Measurements from ENCODE around the gene TOGARAM2.

The TOGARAM2 gene

DNA sequence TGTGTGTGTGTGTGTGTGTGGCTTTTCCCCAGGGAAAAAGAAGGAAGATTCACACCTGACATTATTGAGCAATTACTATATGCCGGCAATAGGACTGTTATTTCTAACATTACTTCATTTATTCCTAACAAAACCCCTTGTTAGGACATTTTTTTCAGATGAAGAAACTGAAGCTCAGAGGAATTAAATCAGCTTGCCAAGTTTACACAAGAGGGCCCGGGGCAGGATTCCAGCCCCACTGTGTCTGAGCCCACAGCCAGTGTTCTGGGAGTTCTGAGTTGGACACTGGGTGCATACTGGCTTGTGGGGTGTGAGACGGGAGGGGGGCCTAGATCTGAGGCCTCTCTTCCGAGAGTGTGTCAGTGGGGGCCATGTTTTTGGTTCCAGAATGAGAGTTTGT, 9.9 kb downstream of the TOGARAM2 start:
- H3K9me3 ChIP-seq (ENCODE audit: control insufficient read depth, low read length) = no peaks in the 10 kb centered on the region
- no peak for TF ChIP-seq CTCF (IDR thresholded peaks at IDR 0.05)
- H3K4me3 ChIP-seq (ENCODE audit: low read depth, low read length) = no peak overlapping the region
- H3K27me3 ChIP-seq (ENCODE audit: control insufficient read depth, insufficient read depth, low read length) = no peaks in the 10 kb centered on the region
- H2AFZ ChIP-seq = no peak overlapping the region
- no peak overlapping the region for H3K4me2 ChIP-seq (ENCODE audit: low read length)
- H3K27ac ChIP-seq = no peak overlapping the region
- no peaks in the 10 kb centered on the region for H3K36me3 ChIP-seq (ENCODE audit: control insufficient read depth, insufficient read depth, low read length)
- no peaks in the 10 kb centered on the region for H3K79me2 ChIP-seq
- no peak overlapping the region for H3K9ac ChIP-seq
- no peaks in the 10 kb centered on the region for H3K4me1 ChIP-seq

- no peak for TF ChIP-seq CTCF (IDR thresholded peaks at IDR 0.05)
- no peaks in the 10 kb centered on the region for H3K27me3 ChIP-seq (ENCODE audit: control insufficient read depth, insufficient read depth, low read length)
- H3K27ac ChIP-seq = no peak overlapping the region
- H3K9ac ChIP-seq = no peak overlapping the region
- no peaks in the 10 kb centered on the region for H3K4me1 ChIP-seq
- no peak overlapping the region for H3K4me2 ChIP-seq (ENCODE audit: low read length)
- H3K79me2 ChIP-seq = no peaks in the 10 kb centered on the region
- H3K9me3 ChIP-seq (ENCODE audit: control insufficient read depth, low read length) = no peaks in the 10 kb centered on the region
- H3K4me3 ChIP-seq (ENCODE audit: low read depth, low read length) = no peak overlapping the region
- no peak overlapping the region for H2AFZ ChIP-seq
- H3K36me3 ChIP-seq (ENCODE audit: control insufficient read depth, insufficient read depth, low read length) = no peaks in the 10 kb centered on the region
These were observed 10.4 kb downstream of the TOGARAM2 start for GRCh38 chr2:28991460-28991859.

- no peak overlapping the region for H3K4me3 ChIP-seq (ENCODE audit: low read depth, low read length)
- H3K4me1 ChIP-seq = no peaks in the 10 kb centered on the region
- H3K27ac ChIP-seq = no peak overlapping the region
- no peaks in the 10 kb centered on the region for H3K36me3 ChIP-seq (ENCODE audit: control insufficient read depth, insufficient read depth, low read length)
- H2AFZ ChIP-seq = no peak overlapping the region
- H3K27me3 ChIP-seq (ENCODE audit: control insufficient read depth, insufficient read depth, low read length) = no peaks in the 10 kb centered on the region
- no peak for TF ChIP-seq CTCF (IDR thresholded peaks at IDR 0.05)
- H3K4me2 ChIP-seq (ENCODE audit: low read length) = no peak overlapping the region
- no peaks in the 10 kb centered on the region for H3K9me3 ChIP-seq (ENCODE audit: control insufficient read depth, low read length)
- no peaks in the 10 kb centered on the region for H3K79me2 ChIP-seq
- H3K9ac ChIP-seq = no peak overlapping the region
These were observed 12.3 kb downstream of the TOGARAM2 start for GRCh38 chr2:28993206-28993960.

DNA sequence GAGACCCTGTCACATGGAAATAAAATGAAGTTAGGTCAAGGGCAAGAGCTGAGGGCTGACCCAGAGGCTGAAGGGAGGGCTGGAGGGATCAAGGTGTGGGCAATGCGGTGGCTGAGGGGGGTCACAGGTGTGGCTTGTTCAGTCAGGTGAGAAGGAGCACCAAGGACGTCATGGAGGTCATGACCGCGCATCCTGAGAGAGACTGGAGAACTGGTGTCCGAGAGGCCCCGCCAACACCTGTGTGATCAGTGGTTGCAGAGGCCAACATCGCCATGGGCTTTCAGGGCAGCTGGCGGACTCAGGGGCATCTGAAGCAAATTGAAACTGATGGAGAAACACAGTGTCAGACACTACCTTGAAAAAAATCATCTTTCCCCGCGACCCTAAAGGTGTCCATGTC, 13.0 kb downstream of the TOGARAM2 start:
- Histone ChIP-seq H3K4me1 (no peaks in the 10 kb centered on the region), H3K27me3 (ENCODE audit: control insufficient read depth, insufficient read depth, low read length) (no peaks in the 10 kb centered on the region), H2AFZ (no peak overlapping the region), H3K36me3 (ENCODE audit: control insufficient read depth, insufficient read depth, low read length) (no peaks in the 10 kb centered on the region), H3K9ac (no peak overlapping the region), H3K4me3 (ENCODE audit: low read depth, low read length) (no peak overlapping the region), H3K79me2 (no peaks in the 10 kb centered on the region), H3K4me2 (ENCODE audit: low read length) (no peak overlapping the region), H3K27ac (no peak overlapping the region), H3K9me3 (ENCODE audit: control insufficient read depth, low read length) (no peaks in the 10 kb centered on the region)
- TF ChIP-seq CTCF (IDR thresholded peaks at IDR 0.05) = no peak

DNA sequence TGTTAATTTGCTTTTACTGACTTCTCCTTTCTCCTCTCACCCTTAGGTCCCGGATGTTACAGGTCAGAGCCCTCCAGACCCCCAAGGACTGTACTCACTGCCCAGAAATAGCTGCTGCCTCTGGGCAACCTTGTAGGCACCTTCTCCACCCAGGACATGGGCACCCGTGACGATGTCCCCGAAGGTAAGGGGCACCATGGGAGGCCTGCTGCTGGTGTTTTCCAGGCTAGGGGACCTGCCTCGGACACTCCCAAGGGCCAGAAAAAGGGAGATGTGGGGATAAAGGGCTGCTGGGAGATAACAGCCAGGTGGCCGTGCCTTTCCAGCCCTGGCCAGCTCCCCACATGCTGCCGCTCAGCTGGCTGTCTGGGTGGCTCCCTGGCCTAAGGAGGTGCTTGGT, 13.6 kb downstream of the TOGARAM2 start:
- no peaks in the 10 kb centered on the region for H3K36me3 ChIP-seq (ENCODE audit: control insufficient read depth, insufficient read depth, low read length)
- H3K9me3 ChIP-seq (ENCODE audit: control insufficient read depth, low read length) = no peaks in the 10 kb centered on the region
- no peak overlapping the region for H3K27ac ChIP-seq
- no peak overlapping the region for H2AFZ ChIP-seq
- H3K27me3 ChIP-seq (ENCODE audit: control insufficient read depth, insufficient read depth, low read length) = no peaks in the 10 kb centered on the region
- H3K4me3 ChIP-seq (ENCODE audit: low read depth, low read length) = no peak overlapping the region
- no peak overlapping the region for H3K4me2 ChIP-seq (ENCODE audit: low read length)
- no peak overlapping the region for H3K9ac ChIP-seq
- no peaks in the 10 kb centered on the region for H3K4me1 ChIP-seq
- H3K79me2 ChIP-seq = no peaks in the 10 kb centered on the region
- TF ChIP-seq CTCF (IDR thresholded peaks at IDR 0.05) = no peak
